HepG2 (cell line): Measurements from ENCODE around the gene CASKIN1. TPM values are rescaled to one million over a fixed set of nuclear protein-coding genes. Genes with fewer than 3 reads are reported as not detected.

Source experiments
- HIVEP1 ChIP-seq: sonication (generic); formaldehyde crosslinking; IDR thresholded peaks from 2 replicates; pipeline ENCODE4 v1.4.0; 2020; ENCODE audit warnings: mild to moderate bottlenecking, missing genetic modification reagents
- HNF1A ChIP-seq, 2 experiments: sonication (generic) in 1 of 2; formaldehyde crosslinking in 1 of 2; IDR thresholded peaks; 2 replicates each; pipeline versions ENCODE4 v1.4.0 to v1.6.1; 2016 to 2020; ENCODE audit warnings: borderline replicate concordance in 1 of 2, low read depth in 1 of 2, mild to moderate bottlenecking in 1 of 2, missing genetic modification reagents in 1 of 2
- JUN ChIP-seq: sonication (generic); formaldehyde crosslinking; IDR thresholded peaks from 2 replicates; pipeline ENCODE4 v1.4.0; 2020; ENCODE audit warnings: mild to moderate bottlenecking, missing genetic modification reagents
- NR2F2 ChIP-seq: IDR thresholded peaks from 2 replicates; pipeline ENCODE4 v1.6.1; 2012; ENCODE audit warnings: low read depth, inconsistent platforms, borderline replicate concordance
- PBX2 ChIP-seq: IDR thresholded peaks from 2 replicates; pipeline ENCODE4 v1.6.1; 2016; ENCODE audit warnings: control low read depth
- SNAPC4 ChIP-seq: sonication (generic); formaldehyde crosslinking; IDR thresholded peaks from 2 replicates; pipeline ENCODE4 v1.4.0; 2020; ENCODE audit warnings: mild to moderate bottlenecking, missing genetic modification reagents
- STAG1 ChIP-seq: sonication (generic); formaldehyde crosslinking; IDR thresholded peaks from 2 replicates; pipeline ENCODE4 v1.4.0; 2020; ENCODE audit warnings: missing genetic modification reagents
- TAF1 ChIP-seq: sonication (generic); formaldehyde crosslinking; IDR thresholded peaks from 2 replicates; pipeline ENCODE4 v1.4.0; 2020; ENCODE audit warnings: missing genetic modification reagents
- TBL1XR1 ChIP-seq: fragments of 150-350 bp; IDR thresholded peaks from 2 replicates; pipeline ENCODE4 v1.6.1; 2014; ENCODE audit warnings: borderline replicate concordance, low read length; ENCODE audit not compliant: partially characterized antibody
- TBX2 ChIP-seq: sonication (generic); formaldehyde crosslinking; IDR thresholded peaks from 2 replicates; pipeline ENCODE4 v1.5.0; 2020; ENCODE audit warnings: missing genetic modification reagents, mild to moderate bottlenecking, borderline replicate concordance
- ZNF264 ChIP-seq: sonication (generic); formaldehyde crosslinking; IDR thresholded peaks from 2 replicates; pipeline ENCODE4 v1.4.0; 2020; ENCODE audit warnings: missing genetic modification reagents
- ZNF343 ChIP-seq: sonication (generic); formaldehyde crosslinking; IDR thresholded peaks from 2 replicates; pipeline ENCODE4 v1.4.0; 2020; ENCODE audit warnings: mild to moderate bottlenecking, missing genetic modification reagents
- ZNF598 ChIP-seq: sonication (generic); formaldehyde crosslinking; IDR thresholded peaks from 2 replicates; pipeline ENCODE4 v1.5.1; 2020; ENCODE audit warnings: mild to moderate bottlenecking, missing genetic modification reagents, borderline replicate concordance
- ZNF629 ChIP-seq: sonication (generic); formaldehyde crosslinking; conservative IDR thresholded peaks from 2 replicates; pipeline ENCODE4 v1.5.0; 2020; ENCODE audit warnings: missing genetic modification reagents
- ZXDC ChIP-seq: sonication (generic); formaldehyde crosslinking; IDR thresholded peaks from 2 replicates; pipeline ENCODE4 v1.5.0; 2020; ENCODE audit warnings: mild to moderate bottlenecking, missing genetic modification reagents
- polyA plus RNA-seq, 8 experiments: library from polyadenylated mRNA; depleted of rRNA in 3 of 8; stranded (reverse) in 7 of 8; unstranded in 1 of 8; fragments of >200 nt; fragmentation: Illumina TruSeq in 4 of 8; extraction: Trizol in 4 of 8; gene quantifications; 2 replicates each; pipeline versions ENCODE4 v1.2.1 to v1.2.3, GENCODE V29; 2011 to 2016; ENCODE audit warnings: low read depth in 4 of 8, missing spikeins in 1 of 8, mixed read lengths in 1 of 8; ENCODE audit not compliant: insufficient read depth in 1 of 8
- total RNA-seq, 5 experiments: library from RNA; depleted of rRNA; stranded (reverse); fragments of >200 nt; fragmentation: Illumina TruSeq; extraction: Trizol; gene quantifications; 2 replicates each; pipeline ENCODE4 v1.2.3, GENCODE V29; 2016; ENCODE audit warnings: low read depth in 1 of 5

CASKIN1 gene
- total and polyA plus RNA-seq, 2 of the 13 experiments (the other 11 are each of a cell fraction or from before 2014, with no cell fraction given) = 1.2 to 2.2 TPM

- TF ChIP-seq SNAPC4 (CRISPR knock-in tag) (no peak), ZNF629 (CRISPR knock-in tag) (peak; percentile 49), ZNF343 (CRISPR knock-in tag) (peak; percentile 60; the same call in 1 of the 2 replicates), TBL1XR1 (peak; percentile 83), TBX2 (CRISPR knock-in tag) (peak; percentile 90), PBX2 (peak; percentile 35; the same call in 1 of the 2 replicates), TAF1 (CRISPR knock-in tag) (peak; percentile 48), ZNF264 (CRISPR knock-in tag) (peak; percentile 53; the same call in 1 of the 2 replicates), JUN (0 out of 2 replicates have a peak, but pooled peaks have one; percentile 21), HNF1A (IDR thresholded peaks at IDR 0.05; ENCODE audit: low read depth) (0 out of 2 replicates have a peak, but pooled peaks have one; percentile 30), HNF1A (CRISPR knock-in tag; IDR thresholded peaks at IDR 0.05; ENCODE audit: borderline replicate concordance) (no peak), STAG1 (CRISPR knock-in tag) (peak; percentile 16; the same call in 1 of the 2 replicates), HIVEP1 (peak; percentile 82), ZXDC (no peak), ZNF598 (CRISPR knock-in tag) (no peak), NR2F2 (peak; percentile 95)
Observed at GRCh38 chr16:2157480-2158261, 38.7 kb downstream of the CASKIN1 start (continued).
